ENCODE measurements around the gene NEK9. TPM values are rescaled to one million over a fixed set of nuclear protein-coding genes. Genes with fewer than 3 reads are reported as not detected.
"Not testable (repeated sequence)": the region's sequence is repeated elsewhere in the genome, so short reads cannot be mapped to it uniquely, and the experiment has no call there.

NEK9 gene
- total RNA-seq, 1 experiment from 2014 or later = 50.8 TPM

DNA sequence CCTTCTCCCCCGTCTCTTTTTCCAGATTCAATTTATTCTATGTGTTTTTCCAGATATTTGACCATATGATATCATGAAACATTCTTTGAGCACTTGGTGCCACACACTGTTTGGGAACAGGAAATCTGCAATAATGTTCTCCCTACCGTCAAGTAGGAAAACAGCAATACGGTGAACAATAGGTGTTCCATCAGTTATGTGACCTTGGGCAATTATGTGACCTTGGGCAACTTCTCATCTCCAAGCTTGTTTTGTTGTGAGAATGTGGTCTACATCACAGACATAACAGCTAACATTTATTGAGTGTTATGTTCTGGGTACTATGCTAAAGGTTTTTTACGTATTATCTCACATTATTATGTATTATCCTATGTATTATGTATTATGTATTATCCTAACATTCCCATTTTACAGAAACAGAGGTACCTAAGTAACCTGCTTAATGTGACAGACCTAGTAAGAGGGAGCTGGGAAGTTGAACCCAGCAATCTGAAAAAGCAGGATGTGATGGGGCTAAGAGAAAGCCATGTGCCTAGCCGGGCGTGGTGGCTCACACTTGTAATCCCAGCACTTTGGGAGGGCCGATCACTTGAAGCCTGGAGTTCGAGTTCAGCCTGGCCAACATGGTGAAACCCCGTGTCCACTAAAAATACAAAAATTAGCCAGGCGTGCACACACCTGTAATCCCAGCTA, 1.2 kb upstream of the NEK9 start (continued):
- TF ChIP-seq GABPB1 (CRISPR knock-in tag; IDR thresholded peaks at IDR 0.05) = no peak
- TF ChIP-seq, protein P1, sequence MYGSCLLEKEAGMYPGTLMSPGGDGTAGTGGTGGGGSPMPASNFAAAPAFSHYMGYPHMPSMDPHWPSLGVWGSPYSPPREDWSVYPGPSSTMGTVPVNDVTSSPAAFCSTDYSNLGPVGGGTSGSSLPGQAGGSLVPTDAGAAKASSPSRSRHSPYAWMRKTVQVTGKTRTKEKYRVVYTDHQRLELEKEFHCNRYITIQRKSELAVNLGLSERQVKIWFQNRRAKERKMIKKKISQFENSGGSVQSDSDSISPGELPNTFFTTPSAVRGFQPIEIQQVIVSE (CRISPR knock-in tag; IDR thresholded peaks at IDR 0.05; ENCODE audit: borderline replicate concordance) = no peak
- TF ChIP-seq, protein P2, sequence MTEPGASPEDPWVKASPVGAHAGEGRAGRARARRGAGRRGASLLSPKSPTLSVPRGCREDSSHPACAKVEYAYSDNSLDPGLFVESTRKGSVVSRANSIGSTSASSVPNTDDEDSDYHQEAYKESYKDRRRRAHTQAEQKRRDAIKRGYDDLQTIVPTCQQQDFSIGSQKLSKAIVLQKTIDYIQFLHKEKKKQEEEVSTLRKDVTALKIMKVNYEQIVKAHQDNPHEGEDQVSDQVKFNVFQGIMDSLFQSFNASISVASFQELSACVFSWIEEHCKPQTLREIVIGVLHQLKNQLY (CRISPR knock-in tag; IDR thresholded peaks at IDR 0.05) = no peak
- TF ChIP-seq, protein P3, sequence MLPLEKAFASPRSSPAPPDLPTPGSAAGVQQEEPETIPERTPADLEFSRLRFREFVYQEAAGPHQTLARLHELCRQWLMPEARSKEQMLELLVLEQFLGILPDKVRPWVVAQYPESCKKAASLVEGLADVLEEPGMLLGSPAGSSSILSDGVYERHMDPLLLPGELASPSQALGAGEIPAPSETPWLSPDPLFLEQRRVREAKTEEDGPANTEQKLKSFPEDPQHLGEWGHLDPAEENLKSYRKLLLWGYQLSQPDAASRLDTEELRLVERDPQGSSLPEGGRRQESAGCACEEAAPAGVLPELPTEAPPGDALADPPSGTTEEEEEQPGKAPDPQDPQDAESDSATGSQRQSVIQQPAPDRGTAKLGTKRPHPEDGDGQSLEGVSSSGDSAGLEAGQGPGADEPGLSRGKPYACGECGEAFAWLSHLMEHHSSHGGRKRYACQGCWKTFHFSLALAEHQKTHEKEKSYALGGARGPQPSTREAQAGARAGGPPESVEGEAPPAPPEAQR (CRISPR knock-in tag; IDR thresholded peaks at IDR 0.05) = no peak

DNA sequence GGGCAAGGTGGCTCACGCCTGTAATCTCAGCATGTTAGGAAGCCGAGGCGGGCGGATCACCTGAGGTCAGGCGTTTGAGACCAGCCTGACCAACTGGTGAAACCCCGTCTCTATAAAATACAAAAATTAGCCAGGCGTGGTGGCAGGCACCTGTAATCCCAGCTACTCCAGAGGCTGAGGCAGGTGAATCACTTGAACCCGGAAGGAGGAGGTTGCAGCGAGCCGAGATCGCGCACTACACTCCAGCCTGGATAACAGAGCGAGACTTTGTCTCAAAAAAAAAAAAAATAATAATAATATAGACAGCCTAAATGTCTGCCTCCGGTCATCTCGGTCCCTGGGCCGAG, 599 bp upstream of the NEK9 start:
- peaks cover 18% of the 10 kb centered on the region for H3K4me1 Mint-ChIP-seq
- ChIA-PET POLR2A (interaction anchor here (0.6 to 1.8 kb wide), 4 partner anchors 112 to 168 kb away, joined by 4 to 5 read pairs (median 4); no protein-coding TSS in a partner anchor), CTCF (interaction anchor here (1.0 to 1.3 kb wide), 3 partner anchors 58 to 361 kb away, joined by 3 to 8 read pairs (median 4); partner anchors contain the start of gene ZC2HC1C)
- not testable (repeated sequence) for H3K36me3 Mint-ChIP-seq; H3K9me3 Mint-ChIP-seq; ATAC-seq; DNase-seq (ENCODE audit: low spot score); H3K27me3 Mint-ChIP-seq (ENCODE audit: low read depth)
- H3K4me3 Mint-ChIP-seq = peak overlapping the region; percentile 87
- H3K27ac Mint-ChIP-seq = peak overlapping the region; percentile 84

DNA sequence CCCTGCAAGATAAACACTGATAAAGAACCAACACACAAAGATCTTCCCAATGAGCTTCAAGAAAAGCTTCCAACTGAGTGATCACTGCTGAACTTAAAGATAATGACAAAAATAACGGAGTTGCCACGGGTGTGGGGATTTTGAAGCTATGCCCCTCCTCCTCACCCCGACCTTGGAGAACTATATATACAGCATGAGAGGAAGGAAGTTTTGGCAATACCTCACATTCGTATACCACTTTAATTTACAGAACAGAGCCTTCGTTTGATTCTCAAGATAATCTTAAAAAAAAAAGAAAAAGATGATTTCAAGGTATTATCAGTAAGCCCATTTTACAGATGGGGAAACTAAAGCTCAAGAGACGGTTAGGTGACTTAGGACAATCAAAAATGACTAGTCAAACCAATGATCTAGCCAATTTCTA, 715 bp downstream of the NEK9 start:
- Mint-ChIP-seq H3K4me3 (peak overlapping the region; percentile 87), H3K4me1 (peaks cover 18% of the 10 kb centered on the region), H3K27me3 (ENCODE audit: low read depth) (no peaks in the 10 kb centered on the region), H3K9me3 (no peaks in the 10 kb centered on the region), H3K36me3 (no peaks in the 10 kb centered on the region), H3K27ac (peak overlapping the region; percentile 24)
- ChIA-PET CTCF (interaction anchor here (0.8 to 1.3 kb wide), 5 partner anchors 26 to 328 kb away, joined by 3 to 8 read pairs (median 3); partner anchors contain the start of gene ZC2HC1C), POLR2A (interaction anchor here (0.7 to 1.8 kb wide), 5 partner anchors 133 to 169 kb away, joined by 3 to 5 read pairs (median 4); no protein-coding TSS in a partner anchor)
- ATAC-seq (no peak), DNase-seq (ENCODE audit: low spot score) (no peak)
- TF ChIP-seq GTF2I (CRISPR knock-in tag; conservative IDR thresholded peaks at IDR 0.05) (peak; percentile 62; the same call in 1 of the 2 replicates), MYBL2 (CRISPR knock-in tag; IDR thresholded peaks at IDR 0.05) (no peak)

DNA sequence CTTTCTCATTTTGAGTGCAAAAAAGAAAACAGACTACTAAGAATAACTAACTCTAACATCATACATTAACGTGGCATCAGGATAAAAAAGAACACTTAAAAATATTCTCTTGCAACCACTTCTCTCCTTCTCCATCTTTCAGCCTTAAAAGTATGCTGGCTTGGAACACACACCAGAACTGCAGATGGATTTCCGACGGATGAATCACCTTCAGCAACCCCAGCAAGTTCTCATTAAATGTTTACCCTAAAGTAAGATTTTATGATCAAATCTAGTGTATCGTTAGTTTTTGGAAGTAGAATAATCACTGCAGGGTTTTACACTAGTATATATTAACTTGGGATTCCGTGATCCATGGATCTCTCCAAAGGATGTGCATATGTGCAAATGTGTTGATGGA, 1.2 kb downstream of the NEK9 start:
- Mint-ChIP-seq H3K4me3 (peak overlapping the region; percentile 87), H3K9me3 (no peaks in the 10 kb centered on the region), H3K27me3 (ENCODE audit: low read depth) (no peaks in the 10 kb centered on the region), H3K4me1 (peaks cover 18% of the 10 kb centered on the region), H3K36me3 (no peaks in the 10 kb centered on the region), H3K27ac (no peak overlapping the region)
- no peak for ATAC-seq
- CTCF ChIA-PET = interaction anchor here (1.0 kb wide), 2 partner anchors 203 to 329 kb away, joined by 3 read pairs; partner anchors contain the start of gene RPS6KL1
- TF ChIP-seq, protein P4, sequence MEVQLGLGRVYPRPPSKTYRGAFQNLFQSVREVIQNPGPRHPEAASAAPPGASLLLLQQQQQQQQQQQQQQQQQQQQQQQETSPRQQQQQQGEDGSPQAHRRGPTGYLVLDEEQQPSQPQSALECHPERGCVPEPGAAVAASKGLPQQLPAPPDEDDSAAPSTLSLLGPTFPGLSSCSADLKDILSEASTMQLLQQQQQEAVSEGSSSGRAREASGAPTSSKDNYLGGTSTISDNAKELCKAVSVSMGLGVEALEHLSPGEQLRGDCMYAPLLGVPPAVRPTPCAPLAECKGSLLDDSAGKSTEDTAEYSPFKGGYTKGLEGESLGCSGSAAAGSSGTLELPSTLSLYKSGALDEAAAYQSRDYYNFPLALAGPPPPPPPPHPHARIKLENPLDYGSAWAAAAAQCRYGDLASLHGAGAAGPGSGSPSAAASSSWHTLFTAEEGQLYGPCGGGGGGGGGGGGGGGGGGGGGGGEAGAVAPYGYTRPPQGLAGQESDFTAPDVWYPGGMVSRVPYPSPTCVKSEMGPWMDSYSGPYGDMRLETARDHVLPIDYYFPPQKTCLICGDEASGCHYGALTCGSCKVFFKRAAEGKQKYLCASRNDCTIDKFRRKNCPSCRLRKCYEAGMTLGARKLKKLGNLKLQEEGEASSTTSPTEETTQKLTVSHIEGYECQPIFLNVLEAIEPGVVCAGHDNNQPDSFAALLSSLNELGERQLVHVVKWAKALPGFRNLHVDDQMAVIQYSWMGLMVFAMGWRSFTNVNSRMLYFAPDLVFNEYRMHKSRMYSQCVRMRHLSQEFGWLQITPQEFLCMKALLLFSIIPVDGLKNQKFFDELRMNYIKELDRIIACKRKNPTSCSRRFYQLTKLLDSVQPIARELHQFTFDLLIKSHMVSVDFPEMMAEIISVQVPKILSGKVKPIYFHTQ (CRISPR knock-in tag; IDR thresholded peaks at IDR 0.05) = no peak
- TF ChIP-seq SP1 (CRISPR knock-in tag; conservative IDR thresholded peaks at IDR 0.05) (no peak), ZNF317 (CRISPR knock-in tag; IDR thresholded peaks at IDR 0.05; ENCODE audit: borderline replicate concordance, low read depth) (peak; percentile 46; the same call in 1 of the 2 replicates)
- no peak for DNase-seq (ENCODE audit: low spot score)
- POLR2A ChIA-PET = interaction anchor here (0.6 to 1.8 kb wide), 3 partner anchors 151 to 174 kb away, joined by 3 to 5 read pairs (median 4); no protein-coding TSS in a partner anchor

DNA sequence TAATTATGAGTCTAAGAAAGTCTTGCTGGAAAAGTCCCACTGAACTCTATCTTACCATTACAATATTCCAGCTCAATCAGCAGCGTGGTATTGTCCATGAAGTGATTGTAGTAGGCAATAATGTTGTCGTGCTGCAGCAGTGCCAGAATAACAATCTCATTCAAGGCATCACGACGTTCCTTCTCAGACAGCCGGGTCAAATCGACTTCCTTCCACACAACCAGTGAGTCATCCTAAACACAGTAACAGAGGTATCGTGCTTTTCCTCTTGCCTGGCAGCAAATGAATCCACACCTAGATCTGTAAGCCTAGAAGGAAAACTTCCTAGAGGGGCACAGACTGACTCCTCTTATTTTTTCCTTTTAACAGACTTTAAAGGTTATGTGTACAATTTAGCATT, 2.9 kb downstream of the NEK9 start:
- Mint-ChIP-seq H3K4me3 (no peak overlapping the region), H3K36me3 (peaks cover 5% of the 10 kb centered on the region), H3K27ac (no peak overlapping the region), H3K27me3 (ENCODE audit: low read depth) (no peaks in the 10 kb centered on the region), H3K9me3 (no peaks in the 10 kb centered on the region), H3K4me1 (peaks cover 18% of the 10 kb centered on the region)
- no peak for ATAC-seq
- POLR2A ChIA-PET = no interaction called here
- DNase-seq (ENCODE audit: low spot score) = no peak
- CTCF ChIA-PET = no interaction called here
- TF ChIP-seq ZNF138 (CRISPR knock-in tag; conservative IDR thresholded peaks at IDR 0.05) (no peak), JUN (CRISPR knock-in tag; IDR thresholded peaks at IDR 0.05) (no peak), NR3C1 (CRISPR knock-in tag; conservative IDR thresholded peaks at IDR 0.05; ENCODE audit: low read depth) (no peak), PRRX2 (CRISPR knock-in tag; IDR thresholded peaks at IDR 0.05) (no peak), IRF2 (CRISPR knock-in tag; IDR thresholded peaks at IDR 0.05; ENCODE audit: borderline replicate concordance, low read depth) (no peak), SP1 (CRISPR knock-in tag; conservative IDR thresholded peaks at IDR 0.05) (no peak), ZNF423 (CRISPR knock-in tag; IDR thresholded peaks at IDR 0.05) (no peak)
- TF ChIP-seq, protein P5, sequence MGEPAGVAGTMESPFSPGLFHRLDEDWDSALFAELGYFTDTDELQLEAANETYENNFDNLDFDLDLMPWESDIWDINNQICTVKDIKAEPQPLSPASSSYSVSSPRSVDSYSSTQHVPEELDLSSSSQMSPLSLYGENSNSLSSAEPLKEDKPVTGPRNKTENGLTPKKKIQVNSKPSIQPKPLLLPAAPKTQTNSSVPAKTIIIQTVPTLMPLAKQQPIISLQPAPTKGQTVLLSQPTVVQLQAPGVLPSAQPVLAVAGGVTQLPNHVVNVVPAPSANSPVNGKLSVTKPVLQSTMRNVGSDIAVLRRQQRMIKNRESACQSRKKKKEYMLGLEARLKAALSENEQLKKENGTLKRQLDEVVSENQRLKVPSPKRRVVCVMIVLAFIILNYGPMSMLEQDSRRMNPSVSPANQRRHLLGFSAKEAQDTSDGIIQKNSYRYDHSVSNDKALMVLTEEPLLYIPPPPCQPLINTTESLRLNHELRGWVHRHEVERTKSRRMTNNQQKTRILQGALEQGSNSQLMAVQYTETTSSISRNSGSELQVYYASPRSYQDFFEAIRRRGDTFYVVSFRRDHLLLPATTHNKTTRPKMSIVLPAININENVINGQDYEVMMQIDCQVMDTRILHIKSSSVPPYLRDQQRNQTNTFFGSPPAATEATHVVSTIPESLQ (CRISPR knock-in tag; IDR thresholded peaks at IDR 0.05) = no peak
